ENCODE results near the gene CCRL2.
"Not testable (repeated sequence)": the region's sequence is repeated elsewhere in the genome, so short reads cannot be mapped to it uniquely, and the experiment has no call there.

Gene CCRL2

DNA sequence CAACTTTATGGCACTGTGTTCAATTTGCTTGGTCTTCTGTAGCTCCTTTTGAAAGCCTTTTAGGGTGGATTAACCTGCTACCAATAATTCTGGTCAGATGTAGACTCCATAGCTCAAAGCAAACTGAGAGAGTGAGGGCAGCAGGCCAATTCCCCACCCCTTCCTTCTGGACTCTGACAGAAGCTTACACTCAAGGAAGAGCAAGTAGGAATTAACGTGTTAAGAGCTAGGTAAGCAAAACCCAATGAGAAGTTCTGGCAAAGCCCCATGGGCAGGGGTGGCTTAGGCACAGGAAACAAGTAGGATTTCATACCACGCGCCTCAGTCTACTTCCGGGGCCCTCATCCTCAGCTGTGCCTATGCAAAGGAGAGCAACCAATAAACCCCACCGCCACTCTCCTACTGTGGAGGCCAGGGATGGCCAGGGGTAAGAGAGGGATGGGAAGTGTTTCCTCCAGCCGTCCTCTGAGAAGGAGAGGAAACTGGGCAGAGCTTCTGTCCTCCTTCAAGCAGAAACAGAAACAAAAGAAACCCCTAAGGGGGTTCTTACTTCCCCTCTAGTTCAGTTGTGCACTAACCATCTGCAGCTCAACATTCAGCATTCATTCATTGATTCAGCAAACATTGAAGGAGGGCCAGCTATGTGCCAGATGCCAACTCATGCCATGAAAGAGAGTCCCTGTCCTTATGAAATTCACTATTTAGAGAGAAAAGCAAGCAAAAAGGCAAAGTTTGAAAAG is 23.7 kb upstream of the CCRL2 start:
- no peaks in the 10 kb centered on the region for H3K36me3 ChIP-seq (ENCODE audit: control insufficient read depth in 1 of 2, insufficient read depth in 2 of 2, low read length in 2 of 2)
- H3K4me3 ChIP-seq (ENCODE audit: low read depth in 1 of 2, low read length in 2 of 2): no peak overlapping the region

DNA sequence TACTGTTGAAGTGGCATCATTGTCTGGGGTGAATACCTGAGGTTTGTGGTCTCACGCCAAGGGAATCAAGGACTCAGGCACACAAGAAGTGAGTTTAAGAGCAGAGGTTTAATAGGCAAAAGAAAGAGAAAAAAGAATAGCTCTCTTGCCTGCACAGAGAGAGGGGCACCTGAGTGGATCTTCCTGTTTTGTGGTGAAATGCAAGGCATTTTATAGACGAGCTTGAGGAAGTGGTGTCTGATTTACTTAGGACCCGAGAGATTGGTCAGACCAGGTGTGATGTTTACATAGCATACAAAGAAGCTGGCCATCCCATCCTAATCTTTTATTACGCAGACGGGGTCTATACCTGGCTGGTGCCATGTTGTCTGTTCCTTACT is 23.1 kb upstream of the CCRL2 start:
- Histone ChIP-seq H3K4me3 (ENCODE audit: low read depth in 1 of 2, low read length in 2 of 2) (no peak overlapping the region), H3K4me1 (ENCODE audit: control insufficient read depth in 1 of 2, insufficient read depth in 2 of 2, low read length in 2 of 2) (peaks cover 0 to 7% of the 10 kb centered on the region in 2 donors), H3K27ac (ENCODE audit: low read length) (no peak overlapping the region), H3K27me3 (ENCODE audit: low read depth, low read length) (no peaks in the 10 kb centered on the region), H3K36me3 (ENCODE audit: control insufficient read depth in 1 of 2, insufficient read depth in 2 of 2, low read length in 2 of 2) (no peaks in the 10 kb centered on the region), H3K9me3 (ENCODE audit: control insufficient read depth in 1 of 2, low read length in 2 of 2) (no peaks in the 10 kb centered on the region)

More for the DNA sequence above, 23.7 kb upstream of the CCRL2 start:
- no peaks in the 10 kb centered on the region for H3K9me3 ChIP-seq (ENCODE audit: control insufficient read depth in 1 of 2, low read length in 2 of 2)
- H3K27ac ChIP-seq (ENCODE audit: low read length): no peak overlapping the region
- H3K4me1 ChIP-seq (ENCODE audit: control insufficient read depth in 1 of 2, insufficient read depth in 2 of 2, low read length in 2 of 2): peaks cover 0 to 7% of the 10 kb centered on the region in 2 donors
- no peaks in the 10 kb centered on the region for H3K27me3 ChIP-seq (ENCODE audit: low read depth, low read length)

DNA sequence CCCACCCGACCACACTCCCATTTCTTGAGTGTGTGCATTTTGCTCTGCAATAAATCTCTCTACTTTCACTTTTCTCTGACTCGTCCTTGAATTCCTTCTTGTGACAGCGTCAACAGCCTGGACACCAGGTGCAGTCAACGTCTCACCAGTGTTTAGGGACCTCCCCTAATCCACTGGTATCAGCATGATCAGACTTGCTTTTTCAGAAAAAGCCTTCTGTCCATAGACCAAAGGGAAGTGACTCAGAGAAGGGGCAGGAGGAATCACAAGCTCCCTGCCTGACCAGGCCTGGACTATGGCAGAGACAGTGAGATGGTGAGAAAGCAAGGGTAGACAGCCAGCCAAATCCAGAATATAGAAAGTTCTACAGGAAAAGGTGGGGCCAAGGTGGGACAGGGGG is 20.9 kb upstream of the CCRL2 start:
- Histone ChIP-seq H3K36me3 (ENCODE audit: control insufficient read depth in 1 of 2, insufficient read depth in 2 of 2, low read length in 2 of 2) (no peaks in the 10 kb centered on the region), H3K27me3 (ENCODE audit: low read depth, low read length) (no peaks in the 10 kb centered on the region), H3K4me3 (ENCODE audit: low read depth in 1 of 2, low read length in 2 of 2) (no peak overlapping the region), H3K4me1 (ENCODE audit: control insufficient read depth in 1 of 2, insufficient read depth in 2 of 2, low read length in 2 of 2) (no peaks in the 10 kb centered on the region), H3K27ac (ENCODE audit: low read length) (no peak overlapping the region), H3K9me3 (ENCODE audit: control insufficient read depth in 1 of 2, low read length in 2 of 2) (no peaks in the 10 kb centered on the region)

DNA sequence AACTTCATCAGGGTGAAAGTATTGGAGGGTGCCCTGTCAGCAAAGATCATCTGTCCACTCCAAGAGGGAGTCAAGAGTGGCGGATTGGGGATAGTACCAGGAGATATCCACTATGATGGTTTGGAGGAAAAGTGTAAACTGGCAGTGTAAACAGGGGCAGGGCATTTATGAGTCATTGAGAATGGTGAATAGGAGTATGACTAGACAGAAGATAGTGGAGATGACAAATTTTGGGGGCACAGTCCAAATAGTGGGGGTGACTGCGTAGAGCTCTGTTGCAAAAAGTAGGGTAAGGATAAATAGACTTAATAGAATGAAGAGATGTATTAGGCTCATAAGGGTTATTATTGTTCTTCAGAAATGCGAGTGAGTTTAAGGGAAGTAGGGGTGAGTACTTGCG is 18.2 kb upstream of the CCRL2 start:
- H3K27me3 ChIP-seq (ENCODE audit: low read depth, low read length); H3K4me1 ChIP-seq (ENCODE audit: control insufficient read depth in 1 of 2, insufficient read depth in 2 of 2, low read length in 2 of 2); H3K9me3 ChIP-seq (ENCODE audit: control insufficient read depth in 1 of 2, low read length in 2 of 2); H3K27ac ChIP-seq (ENCODE audit: low read length); H3K4me3 ChIP-seq (ENCODE audit: low read depth in 1 of 2, low read length in 2 of 2); H3K36me3 ChIP-seq (ENCODE audit: control insufficient read depth in 1 of 2, insufficient read depth in 2 of 2, low read length in 2 of 2): not testable (repeated sequence)

DNA sequence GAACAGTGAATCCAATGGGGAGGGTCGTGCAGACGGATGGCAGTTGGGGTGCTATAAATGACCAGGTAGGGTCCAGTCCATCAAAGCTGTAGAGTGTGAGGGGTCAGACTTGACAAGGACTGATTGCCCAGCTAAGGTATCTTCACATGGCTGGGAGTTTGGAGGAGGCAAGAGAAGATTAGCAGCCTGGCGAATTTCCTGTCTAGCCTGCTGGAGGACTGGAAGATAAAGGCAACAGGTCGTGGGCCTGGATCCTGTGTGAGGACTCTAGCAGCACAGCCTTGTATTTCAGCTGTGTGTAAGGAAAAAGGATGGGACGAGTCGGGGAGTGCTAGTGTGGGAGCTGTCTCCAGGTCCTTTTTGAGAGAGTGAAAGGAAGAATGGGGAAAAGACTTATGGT is 17.8 kb upstream of the CCRL2 start:
- Histone ChIP-seq H3K36me3 (ENCODE audit: control insufficient read depth in 1 of 2, insufficient read depth in 2 of 2, low read length in 2 of 2) (no peaks in the 10 kb centered on the region), H3K27ac (ENCODE audit: low read length) (no peak overlapping the region), H3K27me3 (ENCODE audit: low read depth, low read length) (no peaks in the 10 kb centered on the region), H3K4me1 (ENCODE audit: control insufficient read depth in 1 of 2, insufficient read depth in 2 of 2, low read length in 2 of 2) (no peaks in the 10 kb centered on the region), H3K9me3 (ENCODE audit: control insufficient read depth in 1 of 2, low read length in 2 of 2) (no peaks in the 10 kb centered on the region), H3K4me3 (ENCODE audit: low read depth in 1 of 2, low read length in 2 of 2) (no peak overlapping the region)

DNA sequence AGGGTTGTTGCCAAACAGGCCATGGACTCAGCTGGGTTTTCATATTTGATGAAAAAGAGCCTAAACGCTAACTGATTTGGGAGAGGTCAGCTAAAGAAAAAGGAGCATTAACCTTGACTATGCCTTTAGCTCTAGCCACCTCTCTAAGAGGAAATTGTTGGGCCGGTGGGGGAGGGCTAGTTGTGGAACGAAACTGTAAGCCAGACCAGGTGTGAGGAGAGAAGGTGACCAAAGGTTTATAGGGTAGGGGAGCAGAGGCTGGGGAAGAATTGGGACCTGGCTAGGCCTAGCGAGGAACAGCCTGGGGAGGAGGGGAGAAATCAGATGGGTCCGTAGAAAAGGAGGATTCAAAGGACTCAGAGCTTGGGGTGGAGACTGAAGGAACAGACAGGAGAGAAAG is 15.5 kb upstream of the CCRL2 start:
- H3K9me3 ChIP-seq (ENCODE audit: control insufficient read depth in 1 of 2, low read length in 2 of 2); H3K27me3 ChIP-seq (ENCODE audit: low read depth, low read length); H3K27ac ChIP-seq (ENCODE audit: low read length); H3K4me1 ChIP-seq (ENCODE audit: control insufficient read depth in 1 of 2, insufficient read depth in 2 of 2, low read length in 2 of 2); H3K36me3 ChIP-seq (ENCODE audit: control insufficient read depth in 1 of 2, insufficient read depth in 2 of 2, low read length in 2 of 2); H3K4me3 ChIP-seq (ENCODE audit: low read depth in 1 of 2, low read length in 2 of 2): not testable (repeated sequence)

DNA sequence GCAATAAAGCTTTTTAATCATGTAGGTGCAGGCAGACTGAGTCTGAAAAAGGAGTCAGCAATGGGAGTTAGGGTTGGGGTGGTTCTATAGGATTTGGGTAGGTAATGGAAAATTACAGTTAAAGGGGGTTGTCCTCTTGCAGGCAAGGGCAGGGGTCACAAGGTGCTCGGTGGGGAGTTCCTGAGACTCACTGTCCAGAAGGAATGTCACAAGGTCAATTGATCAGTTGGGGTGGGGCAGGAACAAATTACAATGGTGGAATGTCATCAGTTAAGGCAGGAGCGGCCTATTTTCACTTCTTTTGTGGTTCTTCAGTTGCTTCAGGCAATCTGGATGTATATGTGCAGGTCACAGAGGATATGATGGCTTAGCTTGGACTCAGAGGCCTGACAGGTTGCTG is 14.0 kb upstream of the CCRL2 start:
- Histone ChIP-seq H3K27ac (ENCODE audit: low read length) (no peak overlapping the region), H3K36me3 (ENCODE audit: control insufficient read depth in 1 of 2, insufficient read depth in 2 of 2, low read length in 2 of 2) (no peaks in the 10 kb centered on the region), H3K9me3 (ENCODE audit: control insufficient read depth in 1 of 2, low read length in 2 of 2) (no peaks in the 10 kb centered on the region), H3K27me3 (ENCODE audit: low read depth, low read length) (no peaks in the 10 kb centered on the region), H3K4me3 (ENCODE audit: low read depth in 1 of 2, low read length in 2 of 2) (no peak overlapping the region), H3K4me1 (ENCODE audit: control insufficient read depth in 1 of 2, insufficient read depth in 2 of 2, low read length in 2 of 2) (no peaks in the 10 kb centered on the region)

DNA sequence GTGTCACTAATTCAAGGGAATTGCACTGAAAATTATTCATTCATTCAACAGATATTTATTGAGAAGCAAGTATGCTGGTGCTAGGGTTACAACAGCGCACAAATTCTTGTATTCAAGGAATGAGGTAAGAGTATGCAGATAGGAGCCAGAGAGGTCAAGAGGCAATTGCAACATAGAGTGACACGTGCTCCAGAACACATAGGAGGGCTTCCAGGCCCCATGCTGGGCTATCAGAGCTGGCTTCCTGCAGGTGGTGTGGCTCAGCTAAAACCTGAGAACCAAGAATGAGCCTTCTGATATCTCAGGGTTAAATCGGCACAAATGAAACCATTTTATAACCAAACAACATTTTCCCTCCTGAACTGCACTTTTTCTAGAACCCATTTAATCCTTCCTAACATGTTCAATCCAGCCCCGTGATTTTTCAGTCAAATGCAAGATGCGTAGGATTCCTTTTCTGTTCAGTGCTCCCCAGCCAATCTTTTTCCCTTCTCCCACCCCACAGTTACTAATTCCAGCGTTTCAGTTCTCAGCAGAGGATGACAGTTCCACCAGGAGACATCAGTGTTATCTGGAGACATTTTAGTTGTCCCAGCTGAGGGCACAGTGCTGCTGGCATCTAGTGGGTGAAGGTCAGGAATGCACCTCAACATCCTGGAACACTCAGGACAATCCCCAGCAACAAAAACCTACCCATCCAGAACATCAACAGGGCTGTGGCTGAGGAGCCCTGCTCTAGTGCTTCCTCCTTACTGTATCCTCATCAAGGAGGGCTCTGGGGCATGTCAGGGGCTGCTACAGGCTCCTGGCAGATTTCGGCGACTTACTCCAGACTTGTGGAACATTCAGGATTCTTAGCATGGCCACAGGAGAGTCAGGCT is 13.3 kb upstream of the CCRL2 start:
- no peaks in the 10 kb centered on the region for H3K4me1 ChIP-seq (ENCODE audit: control insufficient read depth in 1 of 2, insufficient read depth in 2 of 2, low read length in 2 of 2)
- no peak overlapping the region for H3K4me3 ChIP-seq (ENCODE audit: low read depth in 1 of 2, low read length in 2 of 2)
- no peak overlapping the region for H3K27ac ChIP-seq (ENCODE audit: low read length)
- H3K9me3 ChIP-seq (ENCODE audit: control insufficient read depth in 1 of 2, low read length in 2 of 2): no peaks in the 10 kb centered on the region
- H3K27me3 ChIP-seq (ENCODE audit: low read depth, low read length): no peaks in the 10 kb centered on the region
- no peaks in the 10 kb centered on the region for H3K36me3 ChIP-seq (ENCODE audit: control insufficient read depth in 1 of 2, insufficient read depth in 2 of 2, low read length in 2 of 2)

DNA sequence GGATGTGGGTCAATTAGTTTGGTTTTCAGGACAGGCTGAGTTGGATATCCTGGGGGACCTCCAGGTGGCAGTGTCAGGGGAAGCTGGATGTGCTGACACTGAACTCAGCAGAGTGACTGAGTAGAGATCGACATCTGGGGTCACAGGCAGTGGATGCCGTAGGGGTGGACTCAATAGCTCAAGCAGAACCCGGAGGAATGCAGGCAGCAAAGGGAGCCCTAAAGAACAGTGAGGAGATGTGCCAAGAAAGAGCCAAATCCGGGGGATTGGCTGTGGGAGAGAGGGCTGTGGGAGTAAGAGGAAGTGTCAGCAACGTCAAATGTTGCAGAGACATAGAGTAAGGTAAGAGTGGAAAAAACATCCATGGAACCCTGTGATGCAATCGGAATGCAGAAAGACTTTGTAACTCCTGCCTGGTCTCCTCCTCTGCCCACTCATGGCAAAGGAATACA is 11.8 kb upstream of the CCRL2 start:
- no peaks in the 10 kb centered on the region for H3K4me1 ChIP-seq (ENCODE audit: control insufficient read depth in 1 of 2, insufficient read depth in 2 of 2, low read length in 2 of 2)
- H3K9me3 ChIP-seq (ENCODE audit: control insufficient read depth in 1 of 2, low read length in 2 of 2): no peaks in the 10 kb centered on the region
- no peaks in the 10 kb centered on the region for H3K36me3 ChIP-seq (ENCODE audit: control insufficient read depth in 1 of 2, insufficient read depth in 2 of 2, low read length in 2 of 2)
- H3K27me3 ChIP-seq (ENCODE audit: low read depth, low read length): no peaks in the 10 kb centered on the region
- no peak overlapping the region for H3K27ac ChIP-seq (ENCODE audit: low read length)
- H3K4me3 ChIP-seq (ENCODE audit: low read depth in 1 of 2, low read length in 2 of 2): no peak overlapping the region

DNA sequence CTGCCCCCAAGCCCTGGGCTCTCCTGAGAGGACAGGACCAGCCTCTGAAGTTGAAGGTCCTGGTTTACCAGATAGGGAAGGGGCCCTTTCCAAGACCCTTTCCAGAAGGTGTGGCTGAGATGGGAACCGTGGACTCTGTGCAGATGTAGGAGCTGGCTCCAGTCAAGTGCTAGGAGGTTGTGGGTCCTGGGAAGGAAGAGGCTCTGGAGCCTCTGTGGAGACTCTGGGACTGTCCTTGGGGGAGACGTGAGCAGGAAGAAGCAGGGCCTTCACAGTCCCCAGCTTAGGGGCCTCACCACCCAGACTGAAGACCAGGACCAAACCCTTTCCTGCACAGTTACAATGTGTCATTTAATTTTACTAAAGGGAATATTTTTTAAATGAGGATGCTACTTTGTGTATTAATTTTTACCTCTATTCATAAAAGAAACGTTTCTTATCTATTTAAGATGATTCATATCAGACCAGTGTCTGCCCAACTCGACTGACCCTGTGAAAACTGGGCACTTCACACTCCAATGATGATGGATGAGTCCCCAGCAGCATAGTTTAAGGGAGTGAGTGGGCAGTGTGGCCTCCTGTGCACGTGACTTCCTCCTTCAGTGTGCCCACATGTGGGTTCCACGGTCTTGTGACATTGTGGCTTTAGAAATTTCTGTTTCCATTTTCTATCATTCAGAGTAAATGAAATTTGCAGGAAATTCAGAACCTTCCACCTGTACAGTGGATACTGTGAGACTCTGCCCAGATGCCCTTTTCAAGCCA is 11.1 kb upstream of the CCRL2 start:
- Histone ChIP-seq H3K4me1 (ENCODE audit: control insufficient read depth in 1 of 2, insufficient read depth in 2 of 2, low read length in 2 of 2) (no peaks in the 10 kb centered on the region), H3K9me3 (ENCODE audit: control insufficient read depth in 1 of 2, low read length in 2 of 2) (no peaks in the 10 kb centered on the region), H3K27me3 (ENCODE audit: low read depth, low read length) (no peaks in the 10 kb centered on the region), H3K36me3 (ENCODE audit: control insufficient read depth in 1 of 2, insufficient read depth in 2 of 2, low read length in 2 of 2) (no peaks in the 10 kb centered on the region), H3K4me3 (ENCODE audit: low read depth in 1 of 2, low read length in 2 of 2) (no peak overlapping the region), H3K27ac (ENCODE audit: low read length) (no peak overlapping the region)

DNA sequence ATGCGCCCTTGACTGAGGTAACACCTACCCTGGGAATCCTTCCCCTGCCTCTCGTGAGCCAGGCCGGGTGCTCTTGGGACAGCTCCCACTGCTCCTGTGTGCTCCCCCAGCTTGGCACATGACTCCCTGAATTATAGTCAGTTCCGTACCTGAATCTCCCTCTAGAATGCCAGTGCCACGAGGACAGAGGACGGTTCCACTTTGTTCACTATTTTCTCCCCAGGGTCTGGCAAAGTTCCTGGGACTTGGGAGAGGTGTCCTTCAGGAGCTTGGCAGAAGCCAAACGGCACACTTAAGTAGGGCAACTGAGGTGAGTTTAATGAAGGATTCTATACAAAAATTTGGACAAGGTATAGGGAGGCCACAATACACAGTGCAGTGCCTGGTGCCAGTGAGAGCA is 9.9 kb upstream of the CCRL2 start:
- Histone ChIP-seq H3K9me3 (ENCODE audit: control insufficient read depth in 1 of 2, low read length in 2 of 2) (no peaks in the 10 kb centered on the region), H3K27me3 (ENCODE audit: low read depth, low read length) (no peaks in the 10 kb centered on the region), H3K4me1 (ENCODE audit: control insufficient read depth in 1 of 2, insufficient read depth in 2 of 2, low read length in 2 of 2) (no peaks in the 10 kb centered on the region), H3K36me3 (ENCODE audit: control insufficient read depth in 1 of 2, insufficient read depth in 2 of 2, low read length in 2 of 2) (no peaks in the 10 kb centered on the region), H3K4me3 (ENCODE audit: low read depth in 1 of 2, low read length in 2 of 2) (no peak overlapping the region), H3K27ac (ENCODE audit: low read length) (no peak overlapping the region)
